Measurements from ENCODE around the gene ADAD2. TPM values are rescaled to one million over a fixed set of nuclear protein-coding genes. Genes with fewer than 3 reads are reported as not detected.

Gene ADAD2
- total RNA-seq, 1 donor from 2014 or later, result not detected

DNA sequence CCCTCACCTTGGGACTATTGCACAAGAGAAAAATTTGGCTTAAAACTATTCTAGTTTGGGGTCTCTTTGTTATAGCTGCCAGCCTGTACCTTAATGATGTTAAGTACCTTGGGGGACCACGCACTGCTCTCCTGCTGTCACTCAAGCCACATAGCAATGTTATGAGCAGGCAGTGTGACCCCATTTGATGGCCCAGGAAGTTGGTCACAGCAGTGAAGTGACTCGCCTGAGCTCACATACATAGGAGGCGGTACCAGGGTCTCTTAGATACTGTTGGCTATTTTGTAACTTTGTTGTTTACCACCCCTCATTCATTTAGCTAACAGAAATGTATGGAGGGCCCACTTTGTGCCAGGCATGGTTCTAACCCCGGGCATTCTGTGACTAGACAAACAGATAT is 32.5 kb downstream of the ADAD2 start:
- Mint-ChIP-seq H3K9me3 (ENCODE audit: unreplicated experiment) (no peaks in the 10 kb centered on the region), H3K27ac (ENCODE audit: unreplicated experiment) (no peak overlapping the region), H3K36me3 (ENCODE audit: unreplicated experiment) (no peaks in the 10 kb centered on the region), H3K4me1 (ENCODE audit: unreplicated experiment) (peaks cover 11% of the 10 kb centered on the region), H3K27me3 (ENCODE audit: unreplicated experiment) (peaks cover 49% of the 10 kb centered on the region), H3K4me3 (ENCODE audit: unreplicated experiment) (no peak overlapping the region)
- no peak for TF ChIP-seq CTCF (IDR thresholded peaks at IDR 0.05)
- no peak for DNase-seq (ENCODE audit: extremely low spot score, unreplicated experiment)

- no peak for DNase-seq (ENCODE audit: extremely low spot score, unreplicated experiment)
- peaks cover 40% of the 10 kb centered on the region for H3K27me3 Mint-ChIP-seq (ENCODE audit: unreplicated experiment)
- H3K36me3 Mint-ChIP-seq (ENCODE audit: unreplicated experiment), result no peaks in the 10 kb centered on the region
- H3K4me1 Mint-ChIP-seq (ENCODE audit: unreplicated experiment), result peaks cover 21% of the 10 kb centered on the region
- H3K27ac Mint-ChIP-seq (ENCODE audit: unreplicated experiment), result no peak overlapping the region
- no peaks in the 10 kb centered on the region for H3K9me3 Mint-ChIP-seq (ENCODE audit: unreplicated experiment)
- no peak overlapping the region for H3K4me3 Mint-ChIP-seq (ENCODE audit: unreplicated experiment)
- TF ChIP-seq CTCF (IDR thresholded peaks at IDR 0.05), result no peak
Observed at GRCh38 chr16:84224554-84224953, 33.6 kb downstream of the ADAD2 start.

DNA sequence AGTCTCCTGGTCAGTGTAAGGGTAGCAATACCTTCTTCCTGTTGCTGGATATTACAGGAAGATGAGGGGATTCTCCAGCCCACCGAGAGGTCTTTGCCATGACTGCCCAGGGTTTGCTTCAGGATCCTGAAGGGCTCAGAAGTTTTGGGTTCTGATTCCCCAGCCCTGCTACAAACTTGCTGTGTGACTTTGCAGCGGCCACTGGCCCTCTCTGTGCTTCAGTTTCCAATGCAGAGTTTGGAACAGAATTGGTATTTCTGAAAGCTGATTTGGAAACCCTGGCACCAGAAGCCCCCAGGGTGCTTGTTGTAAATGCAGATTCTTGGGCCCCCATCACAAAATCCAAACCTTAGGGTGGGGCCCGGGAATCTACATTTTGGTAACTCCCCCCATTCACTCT is 34.2 kb downstream of the ADAD2 start:
- H3K36me3 Mint-ChIP-seq (ENCODE audit: unreplicated experiment), result no peaks in the 10 kb centered on the region
- DNase-seq (ENCODE audit: extremely low spot score, unreplicated experiment), result no peak
- peaks cover 21% of the 10 kb centered on the region for H3K4me1 Mint-ChIP-seq (ENCODE audit: unreplicated experiment)
- no peak for TF ChIP-seq CTCF (IDR thresholded peaks at IDR 0.05)
- H3K9me3 Mint-ChIP-seq (ENCODE audit: unreplicated experiment), result no peaks in the 10 kb centered on the region
- H3K4me3 Mint-ChIP-seq (ENCODE audit: unreplicated experiment), result no peak overlapping the region
- H3K27ac Mint-ChIP-seq (ENCODE audit: unreplicated experiment), result no peak overlapping the region
- H3K27me3 Mint-ChIP-seq (ENCODE audit: unreplicated experiment), result peaks cover 43% of the 10 kb centered on the region

GRCh38 chr16:84225571-84225970 is 34.6 kb downstream of the ADAD2 start:
- no peak overlapping the region for H3K27ac Mint-ChIP-seq (ENCODE audit: unreplicated experiment)
- DNase-seq (ENCODE audit: extremely low spot score, unreplicated experiment), result no peak
- no peak for TF ChIP-seq CTCF (IDR thresholded peaks at IDR 0.05)
- H3K27me3 Mint-ChIP-seq (ENCODE audit: unreplicated experiment), result peaks cover 44% of the 10 kb centered on the region
- H3K4me3 Mint-ChIP-seq (ENCODE audit: unreplicated experiment), result no peak overlapping the region
- no peaks in the 10 kb centered on the region for H3K9me3 Mint-ChIP-seq (ENCODE audit: unreplicated experiment)
- H3K36me3 Mint-ChIP-seq (ENCODE audit: unreplicated experiment), result no peaks in the 10 kb centered on the region
- H3K4me1 Mint-ChIP-seq (ENCODE audit: unreplicated experiment), result peaks cover 21% of the 10 kb centered on the region

DNA sequence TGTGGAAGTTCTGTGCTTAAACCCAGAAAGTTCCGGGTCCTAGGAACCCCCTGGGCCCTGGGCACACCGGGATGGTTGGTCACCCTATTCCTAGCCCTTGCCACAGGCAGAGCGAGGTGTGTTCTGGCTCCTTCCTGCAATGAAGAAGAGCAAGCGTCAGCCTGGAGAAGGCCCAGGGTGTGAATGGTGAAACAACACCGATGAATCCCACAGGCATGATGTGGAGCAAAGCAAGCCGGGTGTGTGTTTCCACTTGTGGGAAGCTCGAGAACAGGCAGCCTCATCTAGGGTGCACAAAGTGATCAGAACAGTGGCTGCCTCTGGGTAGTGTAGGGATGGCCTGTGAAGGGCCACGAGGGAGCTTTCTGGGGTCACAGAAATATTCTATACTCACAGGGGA is 35.1 kb downstream of the ADAD2 start:
- no peaks in the 10 kb centered on the region for H3K36me3 Mint-ChIP-seq (ENCODE audit: unreplicated experiment)
- peaks cover 21% of the 10 kb centered on the region for H3K4me1 Mint-ChIP-seq (ENCODE audit: unreplicated experiment)
- H3K4me3 Mint-ChIP-seq (ENCODE audit: unreplicated experiment), result no peak overlapping the region
- TF ChIP-seq CTCF (IDR thresholded peaks at IDR 0.05), result no peak
- H3K27ac Mint-ChIP-seq (ENCODE audit: unreplicated experiment), result no peak overlapping the region
- no peaks in the 10 kb centered on the region for H3K9me3 Mint-ChIP-seq (ENCODE audit: unreplicated experiment)
- peaks cover 44% of the 10 kb centered on the region for H3K27me3 Mint-ChIP-seq (ENCODE audit: unreplicated experiment)
- no peak for DNase-seq (ENCODE audit: extremely low spot score, unreplicated experiment)

Data from osteocyte (in vitro differentiated cells).